Putamen (tissue), 1 donor: Measurements from ENCODE around the gene SEC14L2.

ENCODE experiments used
- DNase-seq: peaks from one replicate; pipeline ENCODE4 v3.0.0-alpha.2; 2016; ENCODE audit warnings: low spot score

The SEC14L2 gene

GRCh38 chr22:30405731-30406130 lies 8.9 kb downstream of the SEC14L2 start:
- no peak for DNase-seq

- DNase-seq: no peak
These were observed 9.6 kb downstream of the SEC14L2 start for GRCh38 chr22:30406400-30406799.

GRCh38 chr22:30408388-30409102 lies 11.7 kb downstream of the SEC14L2 start:
- DNase-seq: no peak

GRCh38 chr22:30411780-30412179 lies 15.0 kb downstream of the SEC14L2 start:
- no peak for DNase-seq

GRCh38 chr22:30413001-30413400 lies 16.2 kb downstream of the SEC14L2 start:
- no peak for DNase-seq

GRCh38 chr22:30413745-30414524 lies 17.1 kb downstream of the SEC14L2 start:
- DNase-seq: no peak

GRCh38 chr22:30414525-30415047 lies 17.8 kb downstream of the SEC14L2 start:
- no peak for DNase-seq

- DNase-seq: no peak
These were observed 19.6 kb downstream of the SEC14L2 start for GRCh38 chr22:30416403-30416802.

GRCh38 chr22:30416837-30417236 lies 20.0 kb downstream of the SEC14L2 start:
- DNase-seq: no peak

- DNase-seq: no peak
These were observed 23.7 kb downstream of the SEC14L2 start for GRCh38 chr22:30420347-30421125.

- no peak for DNase-seq
These were observed 25.1 kb downstream of the SEC14L2 start for GRCh38 chr22:30421695-30422480.

GRCh38 chr22:30422481-30423300 lies 25.9 kb downstream of the SEC14L2 start:
- DNase-seq: no peak

GRCh38 chr22:30423301-30423958 lies 26.6 kb downstream of the SEC14L2 start:
- peak; percentile 45 for DNase-seq

GRCh38 chr22:30423959-30424533 lies 27.2 kb downstream of the SEC14L2 start:
- DNase-seq: peak; percentile 100

GRCh38 chr22:30424534-30425326 lies 27.9 kb downstream of the SEC14L2 start:
- DNase-seq: no peak

GRCh38 chr22:30425327-30425615 lies 28.5 kb downstream of the SEC14L2 start:
- no peak for DNase-seq

GRCh38 chr22:30425616-30426387 lies 29.0 kb downstream of the SEC14L2 start, which contains the start of gene MTFP1:
MTFP1 (plus strand) TSS chr22:30425768; CDS start chr22:30425880, 112 bp downstream.
- DNase-seq: no peak
